Suprapubic skin (tissue), 3 donors: ENCODE measurements around the gene ELMO1.

Experiments
- POLR2AphosphoS5 ChIP-seq, 3 donors: sonication (generic); formaldehyde crosslinking; IDR thresholded peaks; one replicate each; pipeline ENCODE4 v1.6.1; 2017; ENCODE audit warnings: antibody characterized with exemption in 3 of 3
- TF ChIP-seq, protein P1 (sequence below), 2 donors: fragments of 200-600 bp in 1 of 2; fragments of 450-650 bp in 1 of 2; sonication (generic) in 1 of 2; IDR thresholded peaks; one replicate each; pipeline ENCODE4 v1.5.1; 2016 to 2019; ENCODE audit warnings: antibody characterized with exemption in 2 of 2, mild to moderate bottlenecking in 1 of 2, moderate library complexity in 1 of 2

DNA sequence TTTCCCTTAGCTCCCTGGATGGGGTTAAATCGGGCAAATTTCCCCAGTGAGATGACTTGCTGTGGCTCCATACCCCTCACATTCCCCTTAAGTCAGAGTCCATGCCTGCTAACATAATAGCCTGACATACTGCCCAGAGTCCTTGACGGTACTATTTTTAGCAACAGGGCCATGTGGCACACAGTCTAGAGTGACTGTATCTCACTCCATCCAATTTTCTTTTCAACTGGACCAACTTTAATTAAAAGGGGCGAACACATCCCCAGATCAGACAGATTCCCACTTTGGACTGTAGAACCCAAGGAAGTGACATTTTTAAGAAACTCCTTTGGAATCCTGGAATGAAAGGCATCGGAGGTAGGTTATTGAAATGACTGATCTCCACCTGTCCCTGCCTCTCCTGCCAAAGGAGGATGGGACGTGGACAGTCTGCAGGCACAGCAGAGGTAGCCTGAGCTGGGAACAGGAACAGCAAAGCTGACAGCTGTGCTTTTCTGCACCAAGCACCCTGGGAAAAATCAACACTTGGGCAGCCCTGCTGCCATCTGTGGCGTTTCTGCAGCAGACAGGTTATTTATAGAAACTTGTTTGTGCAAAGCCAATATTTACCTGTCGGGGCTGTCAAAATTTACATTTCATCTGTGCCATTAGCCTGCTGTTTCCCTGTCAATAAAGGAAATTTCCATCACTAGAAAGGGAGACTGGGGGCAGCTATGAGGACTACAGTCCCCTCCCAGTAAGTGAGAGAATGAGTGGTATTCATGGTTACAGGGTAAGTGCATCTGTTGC, 502.9 kb downstream of the ELMO1 start:
- TF ChIP-seq, protein P1, sequence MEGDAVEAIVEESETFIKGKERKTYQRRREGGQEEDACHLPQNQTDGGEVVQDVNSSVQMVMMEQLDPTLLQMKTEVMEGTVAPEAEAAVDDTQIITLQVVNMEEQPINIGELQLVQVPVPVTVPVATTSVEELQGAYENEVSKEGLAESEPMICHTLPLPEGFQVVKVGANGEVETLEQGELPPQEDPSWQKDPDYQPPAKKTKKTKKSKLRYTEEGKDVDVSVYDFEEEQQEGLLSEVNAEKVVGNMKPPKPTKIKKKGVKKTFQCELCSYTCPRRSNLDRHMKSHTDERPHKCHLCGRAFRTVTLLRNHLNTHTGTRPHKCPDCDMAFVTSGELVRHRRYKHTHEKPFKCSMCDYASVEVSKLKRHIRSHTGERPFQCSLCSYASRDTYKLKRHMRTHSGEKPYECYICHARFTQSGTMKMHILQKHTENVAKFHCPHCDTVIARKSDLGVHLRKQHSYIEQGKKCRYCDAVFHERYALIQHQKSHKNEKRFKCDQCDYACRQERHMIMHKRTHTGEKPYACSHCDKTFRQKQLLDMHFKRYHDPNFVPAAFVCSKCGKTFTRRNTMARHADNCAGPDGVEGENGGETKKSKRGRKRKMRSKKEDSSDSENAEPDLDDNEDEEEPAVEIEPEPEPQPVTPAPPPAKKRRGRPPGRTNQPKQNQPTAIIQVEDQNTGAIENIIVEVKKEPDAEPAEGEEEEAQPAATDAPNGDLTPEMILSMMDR (IDR thresholded peaks at IDR 0.05) = no peak
- TF ChIP-seq POLR2AphosphoS5 (IDR thresholded peaks at IDR 0.05) = no peak
